ENCODE measurements around the gene SLC39A7. TPM values are rescaled to one million over a fixed set of nuclear protein-coding genes. Genes with fewer than 3 reads are reported as not detected.

Gene SLC39A7
- total and polyA plus RNA-seq, 11 donors, result 39.9 to 197 (median 55.3) TPM

DNA sequence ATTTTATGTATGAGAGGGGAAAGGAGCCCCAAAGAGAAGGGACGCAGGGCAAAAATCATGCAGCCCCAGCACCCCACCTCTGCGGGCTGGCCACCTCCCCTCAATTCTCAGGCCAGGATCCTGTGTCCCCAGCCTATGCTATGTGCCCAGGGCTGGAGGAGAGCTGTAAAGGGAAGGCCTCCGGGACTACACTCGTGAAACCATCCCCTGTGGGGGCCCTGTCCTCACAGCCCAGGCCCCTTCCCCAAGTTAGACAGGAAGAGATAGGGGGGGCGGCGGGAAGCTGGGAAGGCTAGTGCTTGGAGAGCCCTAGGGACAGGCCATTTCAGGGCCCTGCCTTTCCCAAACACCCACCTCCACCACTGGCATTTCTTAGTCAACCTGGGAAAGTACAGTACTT lies 7.0 kb upstream of the SLC39A7 start:
- no peak for DNase-seq
- intact Hi-C loops (cut with DNase I), result no loop called here
- peaks cover 0 to 45% (median 36%) of the 10 kb centered on the region in 9 donors for H3K36me3 ChIP-seq
- H3K4me1 ChIP-seq, result peaks cover 0 to 55% (median 32%) of the 10 kb centered on the region in 12 donors
- WGBS, 4 donors, result 44 to 66% (median 51%) methylated on average over 5 to 6 of the region's 6 CpGs
- peak overlapping the region in 9 of 12 donors; percentile 26 to 81 (median 54) for H3K27ac ChIP-seq
- H3K27me3 ChIP-seq, result peaks cover 0 to 21% (median 0%) of the 10 kb centered on the region in 9 donors
- H3K9me3 ChIP-seq, result no peaks in the 10 kb centered on the region
- no peak for TF ChIP-seq POLR2A (IDR thresholded peaks at IDR 0.05)
- TF ChIP-seq, protein P1, sequence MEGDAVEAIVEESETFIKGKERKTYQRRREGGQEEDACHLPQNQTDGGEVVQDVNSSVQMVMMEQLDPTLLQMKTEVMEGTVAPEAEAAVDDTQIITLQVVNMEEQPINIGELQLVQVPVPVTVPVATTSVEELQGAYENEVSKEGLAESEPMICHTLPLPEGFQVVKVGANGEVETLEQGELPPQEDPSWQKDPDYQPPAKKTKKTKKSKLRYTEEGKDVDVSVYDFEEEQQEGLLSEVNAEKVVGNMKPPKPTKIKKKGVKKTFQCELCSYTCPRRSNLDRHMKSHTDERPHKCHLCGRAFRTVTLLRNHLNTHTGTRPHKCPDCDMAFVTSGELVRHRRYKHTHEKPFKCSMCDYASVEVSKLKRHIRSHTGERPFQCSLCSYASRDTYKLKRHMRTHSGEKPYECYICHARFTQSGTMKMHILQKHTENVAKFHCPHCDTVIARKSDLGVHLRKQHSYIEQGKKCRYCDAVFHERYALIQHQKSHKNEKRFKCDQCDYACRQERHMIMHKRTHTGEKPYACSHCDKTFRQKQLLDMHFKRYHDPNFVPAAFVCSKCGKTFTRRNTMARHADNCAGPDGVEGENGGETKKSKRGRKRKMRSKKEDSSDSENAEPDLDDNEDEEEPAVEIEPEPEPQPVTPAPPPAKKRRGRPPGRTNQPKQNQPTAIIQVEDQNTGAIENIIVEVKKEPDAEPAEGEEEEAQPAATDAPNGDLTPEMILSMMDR (IDR thresholded peaks at IDR 0.05), result no peak
- peak overlapping the region in 8 of 12 donors; percentile 38 to 63 (median 54) for H3K4me3 ChIP-seq
- no peak for ATAC-seq

DNA sequence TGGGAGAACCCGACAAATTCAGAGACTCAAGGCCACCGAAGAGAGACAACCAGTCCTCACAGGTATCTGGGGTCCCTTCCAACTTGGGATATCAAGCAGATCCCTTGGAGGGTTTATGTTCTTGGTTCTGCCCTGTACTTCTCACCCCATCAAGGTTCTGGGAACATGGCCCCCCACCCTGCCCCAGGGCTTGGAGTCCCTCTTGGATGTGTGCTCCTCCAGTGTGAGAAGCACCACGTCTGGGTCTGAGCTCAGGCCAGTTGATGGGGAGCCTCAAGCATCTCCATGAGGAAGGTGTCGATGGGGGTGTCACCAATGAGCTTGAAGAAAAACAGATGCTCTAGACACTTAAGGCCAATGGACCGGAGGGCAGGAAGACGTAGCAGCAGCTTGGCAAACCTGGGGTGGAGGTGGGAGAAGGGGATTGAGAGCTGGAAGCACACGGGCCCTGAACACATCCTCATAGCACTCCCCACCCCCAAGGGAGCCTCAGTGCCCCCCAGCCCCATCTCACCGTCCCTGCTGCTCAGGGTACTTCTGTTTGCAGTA lies 6.2 kb upstream of the SLC39A7 start:
- no peaks in the 10 kb centered on the region for H3K9me3 ChIP-seq
- peaks cover 0 to 45% (median 36%) of the 10 kb centered on the region in 9 donors for H3K36me3 ChIP-seq
- H3K27ac ChIP-seq, result no peak overlapping the region
- no peak for DNase-seq
- H3K4me1 ChIP-seq, result peaks cover 0 to 63% (median 36%) of the 10 kb centered on the region in 12 donors
- no peak for ATAC-seq
- H3K27me3 ChIP-seq, result peaks cover 0 to 21% (median 0%) of the 10 kb centered on the region in 9 donors
- 56 to 69% (median 64%) methylated on average over 8 of the region's 8 CpGs for WGBS, 4 donors
- no peak overlapping the region for H3K4me3 ChIP-seq
- intact Hi-C loops (cut with DNase I), result no loop called here
- TF ChIP-seq, protein P1 (IDR thresholded peaks at IDR 0.05), result no peak
- no peak for TF ChIP-seq POLR2A (IDR thresholded peaks at IDR 0.05)

DNA sequence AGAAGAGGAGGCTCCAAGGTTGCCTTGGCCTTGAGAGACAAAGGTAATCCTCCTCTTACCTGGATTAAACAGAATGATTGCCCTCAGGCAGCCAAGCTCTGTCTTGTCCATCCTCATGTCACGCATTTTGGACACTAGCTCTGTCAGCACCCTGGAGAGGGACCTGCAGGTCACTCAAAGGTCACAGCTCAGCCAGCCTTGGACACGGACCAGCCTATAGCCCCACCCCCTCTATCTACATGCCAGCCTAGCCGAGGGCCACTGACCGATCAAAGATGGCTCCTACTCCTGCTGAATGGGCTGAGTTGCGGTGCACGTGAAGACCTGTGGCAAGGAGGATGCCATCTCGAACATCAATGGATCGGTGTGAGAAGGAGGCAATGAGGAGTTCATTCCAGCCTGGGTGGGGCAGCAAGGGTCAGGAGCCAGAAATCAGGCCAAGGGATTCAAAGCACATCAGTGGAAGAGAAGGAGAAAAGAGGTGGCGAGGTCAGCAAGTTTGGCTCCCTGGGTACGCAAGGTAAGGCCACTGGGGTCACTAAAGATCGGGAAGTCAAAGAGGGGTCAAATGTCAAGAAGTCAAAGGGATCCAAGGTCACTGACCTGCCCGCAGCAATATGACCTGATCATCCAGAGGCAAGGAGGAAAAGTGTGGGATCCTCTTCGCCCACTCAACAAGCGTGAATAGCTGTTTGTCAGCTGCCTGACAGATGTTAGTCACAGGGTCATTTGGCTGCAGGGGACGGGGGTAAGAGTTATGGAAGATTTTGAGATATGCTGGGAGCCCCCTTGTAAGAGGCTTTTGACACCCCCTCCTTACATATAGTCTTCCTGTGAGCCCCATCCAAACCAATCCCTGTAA lies 5.1 kb upstream of the SLC39A7 start:
- Histone ChIP-seq H3K36me3 (peaks cover 0 to 45% (median 36%) of the 10 kb centered on the region in 9 donors), H3K4me1 (peaks cover 0 to 66% (median 38%) of the 10 kb centered on the region in 12 donors), H3K4me3 (no peak overlapping the region), H3K9me3 (no peaks in the 10 kb centered on the region), H3K27ac (peak overlapping the region in 2 of 12 donors; percentile 5 to 9), H3K27me3 (peaks cover 0 to 19% (median 0%) of the 10 kb centered on the region in 9 donors)
- intact Hi-C loops (cut with DNase I), result loop anchor here in 5 of 10 donors (2.0 to 5.0 kb wide), 2 partner anchors 33 to 35 kb away; no protein-coding TSS in a partner anchor
- DNase-seq (peak in 1 of 5 donors; percentile 49), ATAC-seq (no peak)
- 76 to 79% (median 77%) methylated on average over 15 of the region's 15 CpGs for WGBS, 4 donors
- TF ChIP-seq, protein P1 (IDR thresholded peaks at IDR 0.05), result no peak
- no peak for TF ChIP-seq POLR2A (IDR thresholded peaks at IDR 0.05)
